Lower leg skin (tissue), 4 donors: ENCODE data around the gene BICRAL. TPM values are rescaled to one million over a fixed set of nuclear protein-coding genes. Genes with fewer than 3 reads are reported as not detected.

ENCODE experiments used
- DNase-seq, 2 donors: peaks; one replicate each; pipeline ENCODE4 v3.0.0-alpha.2; 2019; ENCODE audit warnings: low spot score in 2 of 2
- H3K4me3 ChIP-seq: fragments of 200-600 bp; sonication (generic); 2 replicates; pipeline ENCODE4 v1.5.1; 2017; ENCODE audit warnings: mild to moderate bottlenecking, low read depth; ENCODE audit not compliant: poor library complexity, severe bottlenecking
- CTCF ChIP-seq, 3 donors: fragments of 450-650 bp; IDR thresholded peaks; one replicate each; pipeline ENCODE4 v1.5.1; 2016; ENCODE audit warnings: antibody characterized with exemption in 3 of 3, mild to moderate bottlenecking in 3 of 3, moderate library complexity in 2 of 3
- POLR2A ChIP-seq, 2 donors: fragments of 450-650 bp; IDR thresholded peaks; one replicate each; pipeline ENCODE4 v1.6.1; 2016 to 2017; ENCODE audit warnings: antibody characterized with exemption in 2 of 2, mild to moderate bottlenecking in 1 of 2, moderate library complexity in 1 of 2
- WGBS, 2 donors: methylation state at CpG; one replicate each; pipeline ENCODE4 v1.1.5; 2018; 5-methylcytosine and 5-hydroxymethylcytosine counted together
- intact Hi-C: fragments of 100-400 bp; cut with DNase I; formaldehyde crosslinking; loops from one replicate; pipeline ENCODE4 v1.15.0; 2023; ENCODE audit warnings: low total_unique reads
- total RNA-seq, 4 donors: library from RNA; depleted of rRNA; stranded (reverse); fragments of >200 nt; gene quantifications; one replicate each; pipeline ENCODE4 v1.1.0, GENCODE V29; 2016

Gene BICRAL
- total RNA-seq, 4 donors from 2014 or later: 19.4 to 23.4 (median 20.5) TPM

- intact Hi-C loops: no loop called here
- WGBS, 2 donors: 80% methylated on average over 6 of the region's 6 CpGs
These were observed 2.3 kb upstream of the BICRAL start for GRCh38 chr6:42779521-42779920.

GRCh38 chr6:42781546-42781795 lies 381 bp upstream of the BICRAL start:
- H3K4me3 ChIP-seq: no peak overlapping the region
- 0 to 1% methylated on average over 4 of the region's 4 CpGs for WGBS, 2 donors
- intact Hi-C loops: no loop called here
- no peak for TF ChIP-seq CTCF (IDR thresholded peaks at IDR 0.05)
- no peak for DNase-seq

More at GRCh38 chr6:42779521-42779920, 2.3 kb upstream of the BICRAL start:
- DNase-seq: no peak
- H3K4me3 ChIP-seq: no peak overlapping the region
- no peak for TF ChIP-seq CTCF (IDR thresholded peaks at IDR 0.05)
- no peak for TF ChIP-seq POLR2A (IDR thresholded peaks at IDR 0.05)

- peak overlapping the region; percentile 64 for H3K4me3 ChIP-seq
- 1% methylated on average over 39 to 47 of the region's 51 CpGs for WGBS, 2 donors
- TF ChIP-seq POLR2A (IDR thresholded peaks at IDR 0.05): peak in 1 of 2 donors; percentile 89
- TF ChIP-seq CTCF (IDR thresholded peaks at IDR 0.05): no peak
- peak; percentile 71 to 94 for DNase-seq
- intact Hi-C loops: no loop called here
These were observed 881 bp downstream of the BICRAL start for GRCh38 chr6:42782689-42783176.

- intact Hi-C loops: no loop called here
- peak; percentile 57 to 94 for DNase-seq
- WGBS, 2 donors: 0 to 1% methylated on average over 40 to 53 of the region's 79 CpGs
- no peak for TF ChIP-seq CTCF (IDR thresholded peaks at IDR 0.05)
- TF ChIP-seq POLR2A (IDR thresholded peaks at IDR 0.05): no peak
- H3K4me3 ChIP-seq: peak overlapping the region; percentile 64
These were observed 1.5 kb downstream of the BICRAL start for GRCh38 chr6:42783177-42783875.

- peak overlapping the region; percentile 64 for H3K4me3 ChIP-seq
- no peak for DNase-seq
- intact Hi-C loops: no loop called here
- TF ChIP-seq CTCF (IDR thresholded peaks at IDR 0.05) (no peak), POLR2A (IDR thresholded peaks at IDR 0.05) (no peak)
- 0% methylated on average over 10 of the region's 10 CpGs for WGBS, 2 donors
These were observed 2.2 kb downstream of the BICRAL start for GRCh38 chr6:42783876-42784642.
